Measurements from ENCODE around the gene IQCE.
A peak's percentile ranks its signal among the peaks of the same experiment; 100 is the strongest.

Gene IQCE

GRCh38 chr7:2512179-2512661 is 46.6 kb upstream of the IQCE start:
- TF ChIP-seq RARB (CRISPR knock-in tag; IDR thresholded peaks at IDR 0.05) (no peak), ZNF8 (CRISPR knock-in tag; IDR thresholded peaks at IDR 0.05) (no peak), ZFP3 (CRISPR knock-in tag; IDR thresholded peaks at IDR 0.05) (no peak), ZNF70 (CRISPR knock-in tag; IDR thresholded peaks at IDR 0.05) (no peak), CREB5 (CRISPR knock-in tag; IDR thresholded peaks at IDR 0.05; ENCODE audit: low read depth) (no peak), ESRRG (CRISPR knock-in tag; IDR thresholded peaks at IDR 0.05) (no peak), ZFP30 (CRISPR knock-in tag; IDR thresholded peaks at IDR 0.05) (no peak)
- no peak for ATAC-seq

DNA sequence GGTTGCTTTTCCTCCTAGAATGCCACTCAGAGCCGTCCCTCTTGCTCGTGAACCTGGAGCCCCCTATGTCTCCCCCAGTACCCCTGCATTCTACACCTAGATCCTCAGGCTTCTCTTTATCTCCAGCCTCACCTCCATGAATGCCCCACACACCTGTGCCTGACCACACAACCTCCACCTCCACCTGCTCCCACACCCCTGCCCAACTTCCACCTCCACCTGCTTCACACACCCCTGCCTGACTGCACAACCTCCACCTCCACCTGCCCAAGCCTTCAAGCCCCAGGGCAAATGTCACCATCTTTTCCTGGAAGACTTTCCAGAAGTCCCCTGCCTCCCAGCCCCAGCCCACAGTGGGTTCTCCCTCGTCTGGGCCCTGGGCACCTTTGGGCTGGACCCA is 46.1 kb upstream of the IQCE start:
- TF ChIP-seq CREB5 (CRISPR knock-in tag; IDR thresholded peaks at IDR 0.05; ENCODE audit: low read depth) (no peak), ARNTL (CRISPR knock-in tag; IDR thresholded peaks at IDR 0.05; ENCODE audit: borderline replicate concordance, low read depth) (no peak), PPARA (CRISPR knock-in tag; IDR thresholded peaks at IDR 0.05; ENCODE audit: borderline replicate concordance) (no peak), ZNF565 (CRISPR knock-in tag; conservative IDR thresholded peaks at IDR 0.05; ENCODE audit: low read depth) (no peak), ZNF8 (CRISPR knock-in tag; IDR thresholded peaks at IDR 0.05) (no peak), TOX (CRISPR knock-in tag; IDR thresholded peaks at IDR 0.05; ENCODE audit: borderline replicate concordance) (no peak), ZFP3 (CRISPR knock-in tag; IDR thresholded peaks at IDR 0.05) (no peak), BACH2 (CRISPR knock-in tag; IDR thresholded peaks at IDR 0.05; ENCODE audit: borderline replicate concordance) (no peak), ISL1 (CRISPR knock-in tag; IDR thresholded peaks at IDR 0.05) (no peak), GLIS3 (CRISPR knock-in tag; IDR thresholded peaks at IDR 0.05) (no peak), TSHZ2 (CRISPR knock-in tag; IDR thresholded peaks at IDR 0.05) (no peak), RARB (CRISPR knock-in tag; IDR thresholded peaks at IDR 0.05) (no peak), ZFP30 (CRISPR knock-in tag; IDR thresholded peaks at IDR 0.05) (no peak), CSDC2 (CRISPR knock-in tag; IDR thresholded peaks at IDR 0.05) (no peak)
- TF ChIP-seq, protein P1, sequence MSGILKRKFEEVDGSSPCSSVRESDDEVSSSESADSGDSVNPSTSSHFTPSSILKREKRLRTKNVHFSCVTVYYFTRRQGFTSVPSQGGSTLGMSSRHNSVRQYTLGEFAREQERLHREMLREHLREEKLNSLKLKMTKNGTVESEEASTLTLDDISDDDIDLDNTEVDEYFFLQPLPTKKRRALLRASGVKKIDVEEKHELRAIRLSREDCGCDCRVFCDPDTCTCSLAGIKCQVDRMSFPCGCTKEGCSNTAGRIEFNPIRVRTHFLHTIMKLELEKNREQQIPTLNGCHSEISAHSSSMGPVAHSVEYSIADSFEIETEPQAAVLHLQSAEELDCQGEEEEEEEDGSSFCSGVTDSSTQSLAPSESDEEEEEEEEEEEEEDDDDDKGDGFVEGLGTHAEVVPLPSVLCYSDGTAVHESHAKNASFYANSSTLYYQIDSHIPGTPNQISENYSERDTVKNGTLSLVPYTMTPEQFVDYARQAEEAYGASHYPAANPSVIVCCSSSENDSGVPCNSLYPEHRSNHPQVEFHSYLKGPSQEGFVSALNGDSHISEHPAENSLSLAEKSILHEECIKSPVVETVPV (CRISPR knock-in tag; IDR thresholded peaks at IDR 0.05), result no peak
- ATAC-seq, result no peak

- ATAC-seq, result no peak; the same call in 2 of the 3 replicates
- peak; percentile 78; the same call in 1 of the 2 replicates for TF ChIP-seq ZNF565 (CRISPR knock-in tag; conservative IDR thresholded peaks at IDR 0.05; ENCODE audit: low read depth)
- TF ChIP-seq BACH2 (CRISPR knock-in tag; IDR thresholded peaks at IDR 0.05; ENCODE audit: borderline replicate concordance), result no peak
- TF ChIP-seq ZFP3 (CRISPR knock-in tag; IDR thresholded peaks at IDR 0.05), result no peak
- peak; percentile 93; the same call in 1 of the 2 replicates for TF ChIP-seq TSHZ2 (CRISPR knock-in tag; IDR thresholded peaks at IDR 0.05)
- no peak for TF ChIP-seq ESRRG (CRISPR knock-in tag; IDR thresholded peaks at IDR 0.05)
- TF ChIP-seq ZNF70 (CRISPR knock-in tag; IDR thresholded peaks at IDR 0.05), result peak; percentile 62; the same call in 1 of the 2 replicates
- TF ChIP-seq, protein P2, sequence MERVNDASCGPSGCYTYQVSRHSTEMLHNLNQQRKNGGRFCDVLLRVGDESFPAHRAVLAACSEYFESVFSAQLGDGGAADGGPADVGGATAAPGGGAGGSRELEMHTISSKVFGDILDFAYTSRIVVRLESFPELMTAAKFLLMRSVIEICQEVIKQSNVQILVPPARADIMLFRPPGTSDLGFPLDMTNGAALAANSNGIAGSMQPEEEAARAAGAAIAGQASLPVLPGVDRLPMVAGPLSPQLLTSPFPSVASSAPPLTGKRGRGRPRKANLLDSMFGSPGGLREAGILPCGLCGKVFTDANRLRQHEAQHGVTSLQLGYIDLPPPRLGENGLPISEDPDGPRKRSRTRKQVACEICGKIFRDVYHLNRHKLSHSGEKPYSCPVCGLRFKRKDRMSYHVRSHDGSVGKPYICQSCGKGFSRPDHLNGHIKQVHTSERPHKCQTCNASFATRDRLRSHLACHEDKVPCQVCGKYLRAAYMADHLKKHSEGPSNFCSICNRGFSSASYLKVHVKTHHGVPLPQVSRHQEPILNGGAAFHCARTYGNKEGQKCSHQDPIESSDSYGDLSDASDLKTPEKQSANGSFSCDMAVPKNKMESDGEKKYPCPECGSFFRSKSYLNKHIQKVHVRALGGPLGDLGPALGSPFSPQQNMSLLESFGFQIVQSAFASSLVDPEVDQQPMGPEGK (CRISPR knock-in tag; IDR thresholded peaks at IDR 0.05; ENCODE audit: borderline replicate concordance), result no peak
- TF ChIP-seq ISL1 (CRISPR knock-in tag; IDR thresholded peaks at IDR 0.05), result no peak
- TF ChIP-seq ZFP30 (CRISPR knock-in tag; IDR thresholded peaks at IDR 0.05), result no peak
- no peak for TF ChIP-seq RARB (CRISPR knock-in tag; IDR thresholded peaks at IDR 0.05)
- TF ChIP-seq CSDC2 (CRISPR knock-in tag; IDR thresholded peaks at IDR 0.05), result no peak
- TF ChIP-seq OSR1 (CRISPR knock-in tag; IDR thresholded peaks at IDR 0.05), result no peak
- TF ChIP-seq, protein P1 (CRISPR knock-in tag; IDR thresholded peaks at IDR 0.05), result 0 out of 2 replicates have a peak, but pooled peaks have one; percentile 20
- no peak for TF ChIP-seq CREB5 (CRISPR knock-in tag; IDR thresholded peaks at IDR 0.05; ENCODE audit: low read depth)
- TF ChIP-seq GLIS3 (CRISPR knock-in tag; IDR thresholded peaks at IDR 0.05), result no peak
- no peak for TF ChIP-seq TOX (CRISPR knock-in tag; IDR thresholded peaks at IDR 0.05; ENCODE audit: borderline replicate concordance)
- 0 out of 2 replicates have a peak, but pooled peaks have one; percentile 40 for TF ChIP-seq ZNF8 (CRISPR knock-in tag; IDR thresholded peaks at IDR 0.05)
- no peak for TF ChIP-seq SNAI2 (CRISPR knock-in tag; IDR thresholded peaks at IDR 0.05)
- TF ChIP-seq PPARA (CRISPR knock-in tag; IDR thresholded peaks at IDR 0.05; ENCODE audit: borderline replicate concordance), result no peak
Measured at GRCh38 chr7:2513702-2514101, 45.1 kb upstream of the IQCE start.
